Measurements from ENCODE around the gene COX19. TPM values are rescaled to one million over a fixed set of nuclear protein-coding genes. Genes with fewer than 3 reads are reported as not detected.

The COX19 gene
- polyA plus RNA-seq, 1 donor from 2014 or later: 16.0 TPM

GRCh38 chr7:970744-971143 is 4.6 kb downstream of the COX19 start:
- TF ChIP-seq, protein P1, sequence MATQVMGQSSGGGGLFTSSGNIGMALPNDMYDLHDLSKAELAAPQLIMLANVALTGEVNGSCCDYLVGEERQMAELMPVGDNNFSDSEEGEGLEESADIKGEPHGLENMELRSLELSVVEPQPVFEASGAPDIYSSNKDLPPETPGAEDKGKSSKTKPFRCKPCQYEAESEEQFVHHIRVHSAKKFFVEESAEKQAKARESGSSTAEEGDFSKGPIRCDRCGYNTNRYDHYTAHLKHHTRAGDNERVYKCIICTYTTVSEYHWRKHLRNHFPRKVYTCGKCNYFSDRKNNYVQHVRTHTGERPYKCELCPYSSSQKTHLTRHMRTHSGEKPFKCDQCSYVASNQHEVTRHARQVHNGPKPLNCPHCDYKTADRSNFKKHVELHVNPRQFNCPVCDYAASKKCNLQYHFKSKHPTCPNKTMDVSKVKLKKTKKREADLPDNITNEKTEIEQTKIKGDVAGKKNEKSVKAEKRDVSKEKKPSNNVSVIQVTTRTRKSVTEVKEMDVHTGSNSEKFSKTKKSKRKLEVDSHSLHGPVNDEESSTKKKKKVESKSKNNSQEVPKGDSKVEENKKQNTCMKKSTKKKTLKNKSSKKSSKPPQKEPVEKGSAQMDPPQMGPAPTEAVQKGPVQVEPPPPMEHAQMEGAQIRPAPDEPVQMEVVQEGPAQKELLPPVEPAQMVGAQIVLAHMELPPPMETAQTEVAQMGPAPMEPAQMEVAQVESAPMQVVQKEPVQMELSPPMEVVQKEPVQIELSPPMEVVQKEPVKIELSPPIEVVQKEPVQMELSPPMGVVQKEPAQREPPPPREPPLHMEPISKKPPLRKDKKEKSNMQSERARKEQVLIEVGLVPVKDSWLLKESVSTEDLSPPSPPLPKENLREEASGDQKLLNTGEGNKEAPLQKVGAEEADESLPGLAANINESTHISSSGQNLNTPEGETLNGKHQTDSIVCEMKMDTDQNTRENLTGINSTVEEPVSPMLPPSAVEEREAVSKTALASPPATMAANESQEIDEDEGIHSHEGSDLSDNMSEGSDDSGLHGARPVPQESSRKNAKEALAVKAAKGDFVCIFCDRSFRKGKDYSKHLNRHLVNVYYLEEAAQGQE (IDR thresholded peaks at IDR 0.05; ENCODE audit: borderline replicate concordance): no peak
- no peak for TF ChIP-seq EP300 (conservative IDR thresholded peaks at IDR 0.05; ENCODE audit: poor library complexity, severe bottlenecking)
- TF ChIP-seq EZH2 (IDR thresholded peaks at IDR 0.05; ENCODE audit: borderline replicate concordance, insufficient read depth, low read length, poor library complexity, severe bottlenecking): no peak
- TF ChIP-seq TAF1 (IDR thresholded peaks at IDR 0.05; ENCODE audit: low read depth): no peak
- TF ChIP-seq RAD21 (conservative IDR thresholded peaks at IDR 0.05): no peak
- TF ChIP-seq POLR2AphosphoS5 (IDR thresholded peaks at IDR 0.05): no peak
- no peak for TF ChIP-seq MXI1 (conservative IDR thresholded peaks at IDR 0.05; ENCODE audit: poor library complexity, severe bottlenecking)
- TF ChIP-seq SMC3 (conservative IDR thresholded peaks at IDR 0.05; ENCODE audit: poor library complexity): no peak
- TF ChIP-seq CTCF (IDR thresholded peaks at IDR 0.05; ENCODE audit: poor library complexity, severe bottlenecking): no peak
- no peak overlapping the region for H3K4me3 ChIP-seq (ENCODE audit: low read length)
- no peaks in the 10 kb centered on the region for H3K9me3 ChIP-seq (ENCODE audit: low read length)
- no peak overlapping the region for H3K9ac ChIP-seq (ENCODE audit: low read length)
- no peaks in the 10 kb centered on the region for H3K9me2 ChIP-seq (ENCODE audit: insufficient read depth, low read length)
- H3K36me3 ChIP-seq (ENCODE audit: insufficient read depth, low read length): no peaks in the 10 kb centered on the region
- no peaks in the 10 kb centered on the region for H3F3A ChIP-seq (ENCODE audit: insufficient read depth, low read length, poor library complexity, severe bottlenecking)
- no peak overlapping the region for H3K4me2 ChIP-seq (ENCODE audit: low read length)
- H2AFZ ChIP-seq (ENCODE audit: low read depth, low read length): no peak overlapping the region
- no peaks in the 10 kb centered on the region for H3K27me3 ChIP-seq (ENCODE audit: insufficient read depth, low read depth, low read length)
- no peak overlapping the region for H3K27ac ChIP-seq (ENCODE audit: low read length)
- peaks cover 15% of the 10 kb centered on the region for H3K79me2 ChIP-seq (replicated peaks; ENCODE audit: insufficient read depth, low read length)
- no peaks in the 10 kb centered on the region for H4K20me1 ChIP-seq (ENCODE audit: insufficient read depth)

- no peaks in the 10 kb centered on the region for H3K27me3 ChIP-seq (ENCODE audit: insufficient read depth, low read depth, low read length)
- peaks cover 13% of the 10 kb centered on the region for H3K79me2 ChIP-seq (replicated peaks; ENCODE audit: insufficient read depth, low read length)
- H2AFZ ChIP-seq (ENCODE audit: low read depth, low read length): no peak overlapping the region
- no peak overlapping the region for H3K4me3 ChIP-seq (ENCODE audit: low read length)
- H3K36me3 ChIP-seq (ENCODE audit: insufficient read depth, low read length): no peaks in the 10 kb centered on the region
- no peak overlapping the region for H3K9ac ChIP-seq (ENCODE audit: low read length)
- H3K4me2 ChIP-seq (ENCODE audit: low read length): no peak overlapping the region
- no peaks in the 10 kb centered on the region for H3K9me2 ChIP-seq (ENCODE audit: insufficient read depth, low read length)
- no peaks in the 10 kb centered on the region for H3K9me3 ChIP-seq (ENCODE audit: low read length)
- no peak overlapping the region for H3K27ac ChIP-seq (ENCODE audit: low read length)
- no peak for TF ChIP-seq POLR2AphosphoS5 (IDR thresholded peaks at IDR 0.05)
- no peak for TF ChIP-seq CTCF (IDR thresholded peaks at IDR 0.05; ENCODE audit: poor library complexity, severe bottlenecking)
- TF ChIP-seq MXI1 (conservative IDR thresholded peaks at IDR 0.05; ENCODE audit: poor library complexity, severe bottlenecking): no peak
- no peak for TF ChIP-seq EZH2 (IDR thresholded peaks at IDR 0.05; ENCODE audit: borderline replicate concordance, insufficient read depth, low read length, poor library complexity, severe bottlenecking)
- no peak for TF ChIP-seq EP300 (conservative IDR thresholded peaks at IDR 0.05; ENCODE audit: poor library complexity, severe bottlenecking)
- H3F3A ChIP-seq (ENCODE audit: insufficient read depth, low read length, poor library complexity, severe bottlenecking): no peaks in the 10 kb centered on the region
- no peaks in the 10 kb centered on the region for H4K20me1 ChIP-seq (ENCODE audit: insufficient read depth)
Measured at GRCh38 chr7:969403-969802, 5.9 kb downstream of the COX19 start.

Data from neural cell (in vitro differentiated cells).